HG02884 (cell line): ENCODE data around the gene REEP5.
"Not testable (repeated sequence)": the region's sequence is repeated elsewhere in the genome, so short reads cannot be mapped to it uniquely, and the experiment has no call there.

ENCODE experiments used
- ATAC-seq: cut with Tn5 transposase; IDR thresholded peaks from one replicate; pipeline ENCODE4 v1.9.1; 2021; ENCODE audit warnings: mild to moderate bottlenecking, moderate library complexity; ENCODE audit not compliant: unreplicated experiment

REEP5 gene

GRCh38 chr5:112933651-112934365, 11.8 kb upstream of the REEP5 start:
- ATAC-seq: no peak

GRCh38 chr5:112933105-112933504, 11.1 kb upstream of the REEP5 start:
- no peak for ATAC-seq

GRCh38 chr5:112931473-112931872, 9.4 kb upstream of the REEP5 start:
- no peak for ATAC-seq

GRCh38 chr5:112930082-112930344, 8.0 kb upstream of the REEP5 start:
- ATAC-seq: peak; percentile 60

GRCh38 chr5:112929336-112930081, 7.5 kb upstream of the REEP5 start:
- peak; percentile 53 for ATAC-seq

- ATAC-seq: no peak
These were observed 2.0 kb upstream of the REEP5 start for GRCh38 chr5:112923988-112924387.

- peak; percentile 37 for ATAC-seq
These were observed 1.3 kb upstream of the REEP5 start for GRCh38 chr5:112923148-112923917.

- ATAC-seq: peak; percentile 27
These were observed 798 bp downstream of the REEP5 start for GRCh38 chr5:112921026-112921832.

- ATAC-seq: no peak
These were observed 2.1 kb downstream of the REEP5 start for GRCh38 chr5:112919972-112920371.

- no peak for ATAC-seq
These were observed 3.3 kb downstream of the REEP5 start for GRCh38 chr5:112918679-112919078.

- ATAC-seq: no peak
These were observed 3.9 kb downstream of the REEP5 start for GRCh38 chr5:112918136-112918535.

- ATAC-seq: no peak
These were observed 4.5 kb downstream of the REEP5 start for GRCh38 chr5:112917453-112917995.

GRCh38 chr5:112915831-112916230, 6.2 kb downstream of the REEP5 start:
- ATAC-seq: no peak

- ATAC-seq: no peak
These were observed 7.4 kb downstream of the REEP5 start for GRCh38 chr5:112914584-112914983.

GRCh38 chr5:112910529-112910928, 11.5 kb downstream of the REEP5 start:
- no peak for ATAC-seq

GRCh38 chr5:112908854-112909253, 13.2 kb downstream of the REEP5 start:
- ATAC-seq: no peak

- ATAC-seq: peak; percentile 59
These were observed 14.8 kb downstream of the REEP5 start for GRCh38 chr5:112907166-112907631.

- ATAC-seq: peak; percentile 25
These were observed 15.4 kb downstream of the REEP5 start for GRCh38 chr5:112906637-112907036.

- ATAC-seq: not testable (repeated sequence)
These were observed 17.0 kb downstream of the REEP5 start for GRCh38 chr5:112904996-112905395.

GRCh38 chr5:112902561-112902960, 19.5 kb downstream of the REEP5 start:
- no peak for ATAC-seq

- ATAC-seq: no peak
These were observed 26.3 kb downstream of the REEP5 start for GRCh38 chr5:112895682-112896081.
